HG02884 (cell line): Measurements from ENCODE around the gene SEPHS2.
"Not testable (repeated sequence)": the region's sequence is repeated elsewhere in the genome, so short reads cannot be mapped to it uniquely, and the experiment has no call there.

ENCODE experiments used
- ATAC-seq: cut with Tn5 transposase; IDR thresholded peaks from one replicate; pipeline ENCODE4 v1.9.1; 2021; ENCODE audit warnings: mild to moderate bottlenecking, moderate library complexity; ENCODE audit not compliant: unreplicated experiment

SEPHS2 gene

GRCh38 chr16:30401768-30402425 is 43.8 kb downstream of the SEPHS2 start:
- ATAC-seq, result no peak

GRCh38 chr16:30399435-30400186 is 46.1 kb downstream of the SEPHS2 start:
- no peak for ATAC-seq

- ATAC-seq, result no peak
These were observed 46.8 kb downstream of the SEPHS2 start for GRCh38 chr16:30398661-30399434.

GRCh38 chr16:30397776-30398660 is 47.7 kb downstream of the SEPHS2 start:
- no peak for ATAC-seq

- no peak for ATAC-seq
These were observed 48.6 kb downstream of the SEPHS2 start for GRCh38 chr16:30397056-30397455.

- ATAC-seq, result not testable (repeated sequence)
These were observed 49.0 kb downstream of the SEPHS2 start for GRCh38 chr16:30396627-30397026.

- ATAC-seq, result no peak
These were observed 49.6 kb downstream of the SEPHS2 start for GRCh38 chr16:30395992-30396585.

GRCh38 chr16:30395155-30395991 is 50.3 kb downstream of the SEPHS2 start, which contains the start of gene ZNF48:
ZNF48 (plus strand) TSS chr16:30395420; CDS start chr16:30395795, 375 bp downstream.
- ATAC-seq, result peak; percentile 67

GRCh38 chr16:30394592-30395154 is 51.0 kb downstream of the SEPHS2 start:
- no peak for ATAC-seq
